Stimulated activated CD4-positive, alpha-beta T cell treated with anti-CD3 and anti-CD28 coated beads, Interleukin-4, amount 100 ng/mL, for 1 hour (primary cell): ENCODE data around the gene FAM83F.
"Not testable (repeated sequence)": the region's sequence is repeated elsewhere in the genome, so short reads cannot be mapped to it uniquely, and the experiment has no call there.

Source experiments
- DNase-seq: peaks from one replicate; pipeline ENCODE4 v3.0.0-alpha.2; 2020

Gene FAM83F

GRCh38 chr22:39994566-39995392, at the start of gene FAM83F:
TSS of gene FAM83F (plus strand) at chr22:39994954. CDS start at chr22:39995043, 89 bp downstream.
- peak; percentile 64 for DNase-seq

GRCh38 chr22:39946126-39946502, 48.6 kb upstream of the FAM83F start:
- DNase-seq = no peak

GRCh38 chr22:39946503-39947219, 48.1 kb upstream of the FAM83F start:
- DNase-seq = no peak

- DNase-seq = no peak
These were observed 47.2 kb upstream of the FAM83F start for GRCh38 chr22:39947220-39948216.

- no peak for DNase-seq
These were observed 44.6 kb upstream of the FAM83F start for GRCh38 chr22:39949964-39950737.

- not testable (repeated sequence) for DNase-seq
These were observed 43.0 kb upstream of the FAM83F start for GRCh38 chr22:39951603-39952293.

DNA sequence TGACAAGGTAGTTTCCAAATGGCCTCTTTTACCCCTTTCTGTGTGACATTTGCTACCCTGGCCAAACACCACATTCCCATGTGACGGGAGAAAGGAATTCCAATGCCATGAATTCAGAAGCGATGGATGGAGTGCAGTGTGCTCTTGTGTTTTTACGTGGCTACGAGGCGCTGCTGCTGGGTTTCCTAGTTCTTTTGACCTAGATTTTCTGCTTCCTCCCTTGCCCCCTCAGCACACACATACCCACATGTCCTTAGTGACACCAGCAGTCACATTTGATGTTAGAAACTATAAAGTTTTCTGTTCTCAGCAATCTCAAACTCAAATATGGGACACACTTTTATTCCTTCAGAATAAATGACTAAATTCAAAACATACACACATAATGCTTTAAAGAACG, 42.4 kb upstream of the FAM83F start:
- DNase-seq = no peak

- no peak for DNase-seq
These were observed 41.7 kb upstream of the FAM83F start for GRCh38 chr22:39953101-39953500.

- no peak for DNase-seq
These were observed 40.1 kb upstream of the FAM83F start for GRCh38 chr22:39954584-39955055.

DNA sequence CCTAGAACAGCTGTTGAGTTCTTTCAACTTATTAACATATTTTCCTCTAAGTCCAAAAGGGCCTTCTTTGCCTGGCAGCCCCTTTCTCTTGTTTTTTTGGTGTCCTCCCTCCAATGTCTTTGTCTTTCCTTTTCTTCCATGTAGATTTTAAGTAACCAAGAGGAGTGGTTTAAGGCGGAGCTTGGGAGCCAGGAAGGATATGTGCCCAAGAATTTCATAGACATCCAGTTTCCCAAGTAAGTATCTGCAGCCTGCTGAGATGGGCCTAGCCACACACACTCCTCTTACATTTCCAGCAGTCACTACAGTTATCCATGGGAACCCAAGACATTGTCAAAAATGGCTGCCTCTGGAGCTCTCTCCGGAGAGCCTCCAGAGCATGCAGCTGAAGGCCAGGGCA, 39.1 kb upstream of the FAM83F start:
- no peak for DNase-seq

DNA sequence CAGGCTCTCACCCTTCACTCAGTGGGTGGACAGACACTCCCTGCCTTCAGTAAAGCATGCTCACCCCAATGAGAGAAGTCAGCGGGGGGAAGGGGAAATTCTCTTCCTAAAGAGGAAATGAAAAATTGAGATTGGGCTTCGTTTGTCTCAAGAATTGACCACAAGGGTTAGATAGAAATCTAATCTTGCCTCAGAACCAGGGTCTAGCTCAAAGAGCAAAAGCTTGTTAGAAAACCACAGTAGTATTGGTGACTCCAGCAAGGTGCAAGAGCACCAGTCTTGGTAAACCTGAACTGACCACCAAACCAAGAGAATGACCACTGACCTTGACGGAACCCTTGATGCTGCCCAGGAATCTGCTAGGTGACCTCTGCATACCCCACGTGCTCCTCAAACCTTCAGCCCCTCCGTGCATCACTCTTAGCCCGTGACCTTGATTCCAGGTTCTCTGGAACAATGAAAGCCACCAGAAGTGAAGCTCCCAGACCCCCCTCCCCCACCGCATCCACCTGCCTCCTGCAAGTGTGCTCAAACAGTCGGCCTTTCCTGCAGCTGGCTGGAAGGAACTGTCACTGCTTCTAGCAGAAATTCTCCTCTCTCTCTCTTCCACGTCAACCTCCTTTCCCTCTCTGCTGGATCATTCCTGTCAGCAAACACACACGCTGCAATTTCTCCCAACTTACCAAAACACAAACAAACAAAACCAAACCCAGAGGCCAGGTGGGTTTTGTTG, 37.7 kb upstream of the FAM83F start:
- no peak for DNase-seq

DNA sequence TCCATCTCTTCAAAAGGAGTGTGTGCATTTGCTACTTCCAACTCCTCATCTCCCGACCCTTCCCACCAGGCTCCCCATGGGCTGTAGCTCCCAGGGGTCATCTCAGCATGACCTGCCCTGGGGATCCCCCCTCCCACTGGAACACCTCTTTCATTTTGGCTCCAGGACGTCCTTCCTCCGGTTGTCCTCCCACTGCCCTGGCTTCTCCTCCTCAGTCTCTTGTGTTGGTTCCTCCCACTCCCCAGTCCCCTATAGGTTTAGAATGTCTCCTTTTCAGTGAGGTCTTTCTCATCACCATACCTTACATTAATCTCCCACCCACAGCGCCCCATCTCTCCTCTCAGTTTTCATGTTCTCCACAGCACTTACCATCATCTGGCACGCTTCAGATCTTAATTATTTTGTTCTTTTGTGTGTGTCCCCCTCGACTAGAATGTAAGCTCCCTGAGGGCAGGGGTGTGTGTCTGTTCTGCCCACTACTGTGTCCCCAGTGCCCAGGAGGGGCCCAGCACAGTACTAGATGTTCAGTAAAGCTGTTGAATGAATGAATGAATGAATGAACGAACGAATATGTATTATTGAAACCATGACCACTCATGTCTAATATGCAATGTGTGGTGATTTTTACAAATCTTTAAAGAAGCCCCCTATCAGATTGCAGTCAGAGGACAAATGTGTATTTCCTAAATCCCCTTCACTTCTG, 36.6 kb upstream of the FAM83F start:
- DNase-seq = no peak

GRCh38 chr22:39958949-39959639, 35.7 kb upstream of the FAM83F start:
- no peak for DNase-seq

DNA sequence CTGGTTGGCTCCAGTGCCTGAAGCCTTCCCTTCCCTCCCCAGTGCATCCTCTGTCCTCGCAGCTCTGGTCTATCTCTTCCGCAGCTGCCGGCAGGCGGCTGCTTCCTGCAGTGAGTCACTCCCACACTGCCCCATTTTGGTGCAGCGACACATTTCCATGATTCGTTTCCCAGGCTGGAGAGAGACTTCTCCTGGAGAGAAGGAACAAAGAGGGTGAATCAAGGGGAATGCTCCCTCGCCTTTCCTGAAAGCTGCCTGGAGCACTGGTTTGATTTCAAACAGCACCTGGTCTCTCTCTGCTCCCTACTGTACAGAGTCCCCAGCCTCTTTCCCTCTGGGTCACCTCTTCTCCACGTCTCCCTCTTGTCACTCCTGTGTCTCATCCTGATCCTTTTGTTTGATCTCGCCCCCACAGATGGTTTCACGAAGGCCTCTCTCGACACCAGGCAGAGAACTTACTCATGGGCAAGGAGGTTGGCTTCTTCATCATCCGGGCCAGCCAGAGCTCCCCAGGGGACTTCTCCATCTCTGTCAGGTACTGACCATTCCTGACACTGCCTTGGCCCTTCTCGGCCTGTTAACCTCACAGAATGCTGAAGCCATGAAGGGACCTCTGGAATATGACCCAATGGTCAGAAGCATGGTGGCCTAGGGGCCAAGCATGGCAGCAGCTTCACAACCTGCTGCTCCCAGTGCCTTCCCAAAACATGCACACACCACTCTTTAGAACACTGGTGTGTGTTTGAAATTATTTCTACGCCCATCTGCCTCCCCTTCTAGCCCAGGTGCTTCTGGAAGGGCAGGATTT, 34.9 kb upstream of the FAM83F start, which contains the start of gene TMA7B:
Gene TMA7B, plus strand, starts transcription at position 758 of the 808 bp plus-strand sequence. CDS start 3,978 bp downstream, outside the sequence.
- peak; percentile 40 for DNase-seq

DNA sequence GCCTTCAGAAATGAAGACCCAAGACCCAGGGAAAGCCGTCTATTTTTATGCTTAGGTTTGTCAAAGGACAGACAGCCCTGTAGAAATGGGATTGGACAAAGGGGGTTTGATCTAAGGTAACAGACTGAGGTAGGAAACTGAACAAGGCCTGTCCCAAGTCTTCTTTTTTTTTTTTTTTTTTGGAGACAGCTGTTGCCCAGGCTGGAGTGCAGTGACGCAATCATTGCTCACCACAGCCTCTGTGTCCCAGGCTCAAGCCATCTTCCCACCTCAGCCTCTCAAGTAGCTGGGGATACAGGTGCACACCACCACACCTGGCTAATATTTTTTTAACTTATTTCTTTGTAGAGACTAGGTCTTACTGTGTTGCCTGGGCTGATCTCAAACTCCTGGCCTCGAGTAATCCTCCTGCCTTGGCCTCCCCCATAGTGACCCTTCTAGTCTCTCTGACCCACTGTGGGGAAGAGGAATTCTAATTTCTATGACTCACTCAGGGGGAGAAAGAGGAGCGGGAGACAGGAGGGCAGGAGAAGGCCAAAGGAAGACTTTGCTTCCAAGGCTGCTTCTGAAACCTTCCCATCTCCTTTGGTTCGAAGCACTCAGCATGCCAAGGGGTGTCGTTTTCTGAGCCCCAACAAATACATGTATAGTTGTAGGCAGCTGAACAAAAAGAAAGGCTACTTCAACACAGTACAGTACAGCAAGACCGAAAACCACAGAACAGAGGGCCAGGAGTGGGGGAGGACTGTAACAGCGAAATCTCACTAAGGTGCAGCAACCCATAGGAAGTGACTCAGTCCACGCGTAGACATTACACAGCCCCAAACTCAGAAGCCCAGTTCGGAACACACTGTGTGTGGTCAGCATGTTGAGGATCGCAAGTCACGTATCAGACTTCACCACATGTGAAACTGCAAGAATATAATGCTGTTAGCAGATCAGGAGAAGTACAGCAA, 33.7 kb upstream of the FAM83F start:
- DNase-seq = peak; percentile 47

DNA sequence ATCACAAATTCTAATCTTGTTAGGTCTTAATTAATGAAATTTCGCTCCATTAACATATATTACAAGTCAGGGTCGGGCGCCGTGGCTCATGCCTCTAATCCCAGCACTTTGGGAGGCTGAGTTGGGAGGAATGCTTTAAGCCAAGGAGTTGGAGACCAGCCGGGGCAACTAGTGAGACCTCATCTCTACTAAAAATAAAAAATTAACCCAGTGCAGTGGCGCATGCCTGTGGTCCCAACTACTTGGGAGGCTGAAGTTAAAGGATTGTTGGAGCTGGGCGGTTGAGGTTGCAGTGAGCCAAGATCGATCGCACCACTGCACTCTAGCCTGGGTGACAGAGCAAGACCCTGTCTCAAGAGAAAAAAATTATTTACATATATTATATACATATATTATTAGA, 32.7 kb upstream of the FAM83F start:
- DNase-seq = no peak

DNA sequence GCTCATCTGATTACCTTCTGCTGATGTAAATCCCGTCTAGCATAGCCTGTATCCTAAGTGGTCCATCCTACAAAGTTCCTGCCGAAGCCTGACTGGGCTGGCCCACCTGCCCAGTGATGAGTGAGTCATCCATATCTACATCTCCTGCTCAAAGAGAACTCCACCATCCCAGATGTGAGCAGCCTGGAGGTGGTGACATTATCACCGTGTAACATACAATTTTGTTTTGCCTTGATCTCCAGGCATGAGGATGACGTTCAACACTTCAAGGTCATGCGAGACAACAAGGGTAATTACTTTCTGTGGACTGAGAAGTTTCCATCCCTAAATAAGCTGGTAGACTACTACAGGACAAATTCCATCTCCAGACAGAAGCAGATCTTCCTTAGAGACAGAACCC, 29.0 kb upstream of the FAM83F start:
- no peak for DNase-seq
